GM19397 (cell line): Measurements from ENCODE around the gene HAGH.
"Not testable (repeated sequence)": the region's sequence is repeated elsewhere in the genome, so short reads cannot be mapped to it uniquely, and the experiment has no call there.

Source experiments
- ATAC-seq: cut with Tn5 transposase; IDR thresholded peaks from one replicate; pipeline ENCODE4 v1.9.1; 2021; ENCODE audit warnings: mild to moderate bottlenecking, moderate library complexity; ENCODE audit not compliant: unreplicated experiment

Gene HAGH

DNA sequence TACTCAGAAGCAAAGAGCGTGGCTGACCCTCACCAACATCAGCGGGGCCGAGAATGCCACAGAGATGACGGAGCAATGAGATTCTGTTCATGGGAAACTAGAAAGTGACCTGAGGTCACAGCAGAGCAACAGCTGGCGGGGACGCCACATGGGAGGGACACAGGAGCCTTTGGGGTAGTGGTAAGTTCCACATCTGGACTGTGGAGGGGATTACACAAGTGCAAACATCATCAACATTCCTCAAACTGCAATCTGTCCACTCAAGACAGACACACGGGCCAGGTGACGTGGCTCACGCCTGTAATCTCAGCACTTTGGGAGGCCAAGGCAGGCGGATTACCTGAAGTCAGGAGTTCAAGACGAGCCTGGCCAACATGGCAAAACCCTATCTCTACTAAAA lies 11.2 kb downstream of the HAGH start:
- no peak for ATAC-seq

DNA sequence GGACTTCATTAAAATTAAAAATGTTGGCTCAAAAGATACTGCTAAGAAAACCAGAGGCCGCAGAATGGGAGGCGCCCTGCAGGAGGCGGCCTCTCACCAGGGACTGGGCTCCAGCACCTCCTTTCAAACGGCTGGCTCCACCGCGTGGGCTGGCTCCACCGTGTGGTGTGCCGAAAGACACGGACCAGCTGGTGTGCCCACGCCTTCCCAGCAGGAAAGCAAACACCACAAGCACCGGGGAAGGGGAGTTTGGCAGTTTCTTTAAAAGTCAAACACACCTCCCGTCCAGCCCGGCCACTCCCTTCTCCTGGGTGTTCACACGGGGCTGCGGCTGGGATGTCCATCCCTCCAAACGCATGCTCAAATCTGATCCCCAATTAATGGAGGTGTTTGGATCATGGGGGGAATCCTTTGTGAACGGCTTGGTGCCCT lies 13.9 kb downstream of the HAGH start:
- ATAC-seq = no peak

DNA sequence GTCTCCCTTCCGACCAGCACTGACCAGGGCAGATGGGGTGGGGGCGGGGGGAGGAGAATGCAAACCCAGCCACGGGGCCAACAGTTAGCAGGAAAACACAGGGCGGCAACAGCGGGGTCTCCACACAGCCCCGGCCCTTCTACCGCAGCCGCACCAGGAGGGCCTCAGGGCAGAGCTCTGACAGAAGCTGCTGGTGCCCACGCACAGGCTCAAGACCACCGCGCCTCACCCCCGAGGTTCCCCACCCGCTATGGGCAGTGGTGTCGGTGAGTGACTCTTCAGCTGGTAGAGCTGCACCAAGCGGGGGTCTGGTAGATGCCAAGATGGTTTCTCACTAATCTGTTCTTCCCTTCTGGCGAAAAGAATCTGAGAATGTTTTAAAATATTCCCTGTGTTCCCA lies 16.1 kb downstream of the HAGH start:
- ATAC-seq = no peak

DNA sequence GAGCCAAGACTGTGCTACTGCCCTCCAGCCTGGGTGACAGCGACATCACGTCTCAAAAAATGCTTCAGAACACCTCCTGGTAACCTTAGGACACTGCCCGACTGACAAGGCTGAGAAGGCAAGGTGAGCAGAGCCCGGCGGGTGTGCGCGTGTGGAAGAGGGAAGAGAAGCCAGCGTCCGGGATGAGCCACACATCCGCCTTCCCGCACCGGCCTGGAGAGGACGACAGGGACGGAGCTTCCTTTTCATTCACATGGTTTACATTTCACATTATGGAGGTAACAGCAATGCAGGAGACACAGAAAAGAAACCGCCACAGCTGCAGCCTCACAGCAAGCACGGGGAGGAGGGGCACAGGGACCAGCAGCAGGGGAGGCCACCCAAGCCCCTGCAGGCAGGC lies 16.5 kb downstream of the HAGH start:
- no peak for ATAC-seq

DNA sequence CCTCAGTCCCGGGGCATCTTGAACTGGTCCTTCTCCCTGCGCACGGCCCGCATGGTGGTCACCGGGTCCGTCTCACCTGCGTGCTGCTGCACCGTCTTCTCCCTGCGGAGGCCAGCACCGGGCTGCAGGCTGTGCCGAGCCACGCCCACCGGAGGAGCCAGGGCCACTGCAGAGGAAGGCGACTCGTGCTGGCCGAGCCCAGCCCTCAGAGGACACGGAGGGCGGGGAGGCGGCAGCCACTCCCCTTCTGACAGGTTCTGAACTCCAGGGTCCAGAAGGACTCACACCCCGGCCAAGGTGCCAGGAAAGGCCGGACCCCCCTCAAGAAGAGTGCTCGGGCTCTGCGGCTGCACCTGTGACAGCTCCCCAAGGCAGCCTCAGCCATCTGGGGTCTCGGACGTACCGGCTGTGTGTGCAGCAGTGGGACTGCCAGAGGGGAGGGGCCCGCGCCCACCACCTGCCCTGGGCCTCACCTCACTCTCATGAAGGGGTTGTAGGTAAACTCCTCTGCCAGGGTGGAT lies 17.3 kb downstream of the HAGH start:
- no peak for ATAC-seq

DNA sequence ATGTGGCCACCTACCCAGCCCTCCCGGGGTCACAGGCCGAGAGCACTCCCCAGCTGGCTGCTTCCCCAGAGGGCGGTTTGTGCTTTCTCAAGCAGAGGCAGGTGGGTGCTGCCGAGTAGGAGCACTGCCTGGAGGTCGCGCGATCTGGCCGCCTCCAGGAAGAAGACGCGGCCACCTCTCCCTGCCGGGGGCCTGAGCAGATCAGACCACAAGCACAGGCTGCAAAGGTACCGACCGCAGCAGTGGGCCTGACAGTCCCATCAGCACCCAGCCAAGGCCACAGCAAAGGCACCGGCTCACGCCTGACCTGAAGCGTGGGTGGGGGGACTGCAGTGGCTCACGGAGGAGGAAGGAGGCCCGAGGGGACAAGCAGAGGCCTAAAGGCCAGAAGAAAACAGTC lies 17.9 kb downstream of the HAGH start:
- ATAC-seq = no peak

DNA sequence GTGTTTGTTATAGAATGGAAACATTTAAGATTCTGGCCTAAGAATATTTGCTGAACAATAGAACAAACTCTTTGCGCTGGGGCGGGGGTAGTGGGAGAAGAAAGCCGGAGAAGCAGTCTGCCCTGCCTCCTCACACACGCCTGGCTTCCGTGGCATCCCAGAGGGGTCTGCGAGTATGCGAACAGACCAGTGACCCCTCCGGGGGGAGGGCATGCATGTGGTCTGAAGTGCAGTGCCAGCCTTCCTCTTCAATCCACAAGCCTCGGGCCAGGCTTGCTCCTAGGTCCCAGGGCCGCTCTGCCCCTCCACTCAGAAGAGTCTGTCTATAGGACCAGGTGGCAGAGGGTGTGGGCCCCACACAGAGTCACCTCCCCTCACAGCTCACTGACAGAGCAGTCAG lies 19.0 kb downstream of the HAGH start:
- ATAC-seq = no peak

DNA sequence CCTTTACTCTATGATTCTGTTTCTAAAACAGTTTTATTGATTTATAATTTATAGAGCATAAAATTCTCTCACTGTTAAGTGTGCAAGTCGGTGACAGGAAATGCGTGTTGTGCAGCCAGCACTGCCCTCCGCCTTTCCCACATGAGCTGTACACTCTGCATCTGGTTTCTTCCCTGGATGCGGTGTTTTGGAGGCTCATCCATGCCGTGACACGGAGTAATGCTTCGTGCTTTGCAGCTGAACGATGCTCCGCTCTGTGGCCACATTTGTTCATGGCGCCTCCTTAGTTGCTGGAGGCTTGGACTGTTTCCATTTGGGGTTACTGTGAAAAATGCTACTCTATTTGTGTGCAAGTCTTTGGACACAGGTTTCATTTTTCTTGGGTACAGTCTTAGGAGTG lies 25.9 kb downstream of the HAGH start:
- no peak for ATAC-seq

DNA sequence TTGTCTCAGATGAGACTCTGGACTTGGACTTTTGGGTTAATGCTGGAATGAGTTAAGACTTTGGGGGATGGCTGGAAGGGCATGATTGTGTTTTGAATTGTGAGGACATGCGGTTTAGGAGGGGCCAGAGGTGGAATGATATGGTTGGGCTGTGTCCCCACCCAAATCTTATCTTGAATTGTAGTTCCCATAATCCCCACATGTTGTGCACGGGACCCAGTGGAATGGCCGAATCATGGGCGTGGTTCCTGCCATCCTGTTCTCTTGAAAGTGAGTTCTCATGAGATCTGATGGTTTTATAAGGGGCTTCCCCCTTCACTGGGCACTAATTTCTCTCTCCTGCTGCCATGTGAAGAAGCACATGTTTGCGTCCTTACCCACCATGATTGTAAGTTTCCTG lies 27.4 kb downstream of the HAGH start:
- ATAC-seq = not testable (repeated sequence)

DNA sequence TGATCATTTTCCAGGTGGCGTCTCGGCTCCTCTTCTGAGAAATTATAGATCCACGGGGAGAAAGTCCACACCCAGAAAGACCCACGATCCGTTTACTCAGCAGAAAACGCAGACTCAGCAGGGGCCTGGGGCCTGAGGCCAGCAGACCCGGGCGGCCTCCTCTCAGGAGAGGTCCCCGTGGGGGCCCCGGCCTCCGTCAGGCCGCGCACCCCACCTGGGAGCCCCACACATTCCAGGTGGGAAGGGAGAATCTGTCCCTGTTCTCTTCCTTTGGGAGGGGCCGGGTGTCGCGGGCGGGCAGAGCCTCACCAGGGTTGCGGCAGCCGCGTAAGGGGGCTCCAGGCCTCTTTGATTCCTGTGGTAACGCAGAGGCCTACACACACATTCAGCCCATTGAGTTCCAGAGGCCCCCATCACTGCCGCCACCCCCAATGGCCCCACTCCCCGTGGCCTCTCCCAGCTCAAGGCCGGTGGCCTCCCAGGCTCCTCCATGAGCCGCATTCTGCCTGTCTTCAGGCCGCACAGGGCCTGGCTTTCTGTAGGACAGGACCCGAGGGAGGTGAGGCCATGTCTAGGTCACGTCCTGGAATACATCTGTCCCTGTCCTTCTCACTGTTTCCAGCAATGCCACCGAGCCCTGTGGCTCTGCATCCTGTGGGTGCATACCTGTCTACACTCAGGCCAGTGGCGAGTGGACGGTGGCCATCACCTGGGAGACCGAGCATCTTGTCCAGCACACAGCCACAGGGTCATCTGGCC lies 31.5 kb downstream of the HAGH start:
- ATAC-seq = no peak

DNA sequence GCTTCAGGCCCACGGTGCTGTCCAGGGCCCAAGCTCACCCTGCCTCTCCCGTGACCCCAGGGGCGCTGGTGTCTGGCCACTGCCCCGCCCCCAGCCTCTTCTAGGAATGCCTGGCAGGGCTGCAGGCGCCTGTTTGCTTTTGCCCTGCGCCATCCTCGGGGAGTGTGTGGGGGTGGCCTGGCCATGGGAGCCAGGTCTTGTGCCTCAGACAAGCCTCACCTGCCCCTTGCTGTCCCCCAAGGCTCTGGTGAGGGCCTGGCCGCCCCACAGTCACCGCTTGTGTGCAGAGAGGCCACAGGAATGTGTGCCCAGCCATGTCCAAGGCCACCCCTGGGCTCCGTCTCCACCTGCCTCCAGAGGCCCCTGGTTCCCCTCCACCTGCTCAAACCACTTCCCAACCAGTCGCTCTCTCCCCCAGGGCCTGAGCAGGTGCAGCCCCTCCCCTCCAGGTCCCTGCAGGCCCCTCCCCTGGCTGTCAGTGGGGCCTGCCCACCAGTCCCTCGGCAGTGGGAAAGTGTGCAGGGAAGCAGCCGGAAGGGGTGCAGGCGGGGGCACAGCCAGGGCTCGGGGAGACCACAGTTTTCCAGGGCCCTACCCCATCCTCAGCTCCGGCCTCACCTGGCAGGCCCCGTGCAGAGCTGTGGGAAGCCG lies 32.3 kb downstream of the HAGH start:
- ATAC-seq = no peak

DNA sequence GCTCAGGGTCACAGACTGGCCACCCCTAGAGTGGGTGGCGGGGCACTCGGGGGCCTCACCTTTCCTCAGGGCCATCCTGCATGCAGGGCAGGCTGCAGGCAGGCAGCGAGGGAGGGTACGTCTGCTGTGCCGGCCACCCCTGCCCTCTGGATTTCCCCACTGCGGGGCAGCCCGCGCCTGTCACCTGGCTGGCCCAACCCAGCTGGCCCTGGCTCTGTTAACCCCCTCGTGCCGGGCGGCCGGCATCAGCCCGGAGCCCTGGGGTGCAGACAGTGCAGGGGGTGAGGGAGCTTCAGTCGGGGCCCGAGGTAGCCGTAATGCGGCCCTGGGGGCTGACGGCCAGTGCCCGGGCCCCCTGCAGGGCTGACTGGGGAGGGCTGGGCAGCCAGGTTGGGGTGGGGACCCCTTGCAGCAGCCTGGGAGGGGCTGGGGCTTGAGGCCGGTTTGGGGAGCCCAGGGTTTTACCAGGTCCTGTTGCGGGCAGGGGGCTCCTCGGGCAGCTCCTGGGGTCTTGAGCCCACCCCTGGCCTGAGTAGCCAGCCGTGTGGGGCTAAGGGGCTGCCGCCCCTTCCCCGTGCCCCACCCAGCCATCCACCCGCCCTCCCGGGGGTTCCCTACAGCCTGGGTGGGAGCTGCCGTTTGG lies 32.9 kb downstream of the HAGH start, which contains the start of gene IGFALS:
Gene IGFALS (minus strand): TSS at position 128 of the 643 bp plus-strand sequence. CDS start 53 bp downstream, at position 75.
- no peak for ATAC-seq

DNA sequence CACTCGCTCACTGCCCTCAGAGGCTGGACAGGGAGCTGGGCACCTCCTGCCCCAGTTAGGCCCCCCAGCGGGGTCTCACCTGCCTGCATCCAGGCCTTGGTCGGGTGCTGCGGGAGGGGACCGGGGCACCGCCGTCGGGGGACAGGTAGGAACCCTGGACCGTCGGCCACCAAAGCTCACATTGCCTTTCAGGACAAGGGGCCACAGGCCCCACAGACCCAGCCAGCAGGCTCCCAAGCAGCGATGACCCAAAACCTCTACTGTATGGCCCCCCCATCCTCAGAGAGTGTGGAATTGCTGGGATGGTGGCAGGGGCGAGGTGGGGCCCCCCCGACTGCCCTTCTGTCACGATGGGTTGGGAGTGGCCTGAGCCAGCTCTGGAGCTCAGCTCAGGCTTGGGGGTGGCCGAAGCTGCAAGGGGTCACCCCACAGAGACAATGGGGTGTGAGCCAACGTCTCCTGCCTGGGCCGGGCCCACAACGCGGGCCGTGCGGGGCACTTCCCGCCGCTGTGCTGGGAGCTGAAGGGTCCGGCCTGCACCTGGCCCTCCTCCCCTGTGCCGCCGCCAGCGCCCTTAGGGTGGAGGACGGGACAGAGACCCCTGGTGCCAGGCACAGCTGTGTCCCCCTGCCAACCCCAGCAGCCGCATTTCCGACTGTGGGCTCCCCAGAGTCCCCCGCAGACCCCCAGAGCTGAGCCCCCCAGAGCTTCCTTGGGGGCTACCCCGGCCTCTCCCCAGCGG lies 33.6 kb downstream of the HAGH start:
- ATAC-seq = no peak

DNA sequence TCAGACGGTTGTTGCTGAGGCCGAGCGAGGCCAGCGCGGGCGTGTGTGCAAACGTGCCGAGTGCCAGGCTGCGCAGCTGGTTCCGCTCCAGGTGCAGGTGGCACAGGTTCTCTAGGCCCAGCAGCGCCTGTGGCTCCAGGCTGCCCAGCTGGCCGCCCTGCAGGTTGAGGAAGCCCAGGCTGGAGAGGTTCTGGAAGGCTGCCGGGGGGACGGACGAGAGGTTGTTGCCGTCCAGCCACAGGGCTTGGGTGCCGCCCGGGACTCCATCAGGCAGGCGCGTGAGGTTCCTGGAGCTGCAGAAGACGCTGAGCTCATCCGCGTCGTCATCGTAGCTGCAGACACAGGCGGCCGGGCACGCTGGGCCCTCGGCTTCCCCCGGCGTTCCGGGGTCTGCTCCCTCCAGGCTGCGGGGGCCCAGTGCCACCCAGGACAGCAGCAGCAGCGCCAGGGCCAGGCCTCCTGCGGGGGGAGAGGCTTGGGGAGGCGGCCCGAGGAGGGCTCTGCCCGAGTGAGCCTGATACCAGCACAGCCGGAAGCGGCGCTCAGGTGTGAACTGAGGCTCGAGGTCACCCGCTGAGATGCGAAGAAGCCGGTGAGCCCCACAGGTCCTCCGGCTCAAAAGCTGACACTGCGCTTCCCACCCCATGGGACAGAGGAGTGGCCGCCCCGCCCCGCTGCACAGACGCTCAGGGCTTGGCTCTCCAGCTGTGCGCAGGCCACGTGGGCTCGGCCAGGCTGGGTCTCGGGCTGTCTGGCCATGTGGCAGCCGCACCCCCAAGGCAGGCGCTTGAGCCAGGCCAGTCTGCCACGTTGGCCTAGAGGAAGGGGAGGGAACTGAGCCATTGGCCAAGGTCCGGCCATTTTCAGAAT lies 34.4 kb downstream of the HAGH start:
- ATAC-seq = no peak

DNA sequence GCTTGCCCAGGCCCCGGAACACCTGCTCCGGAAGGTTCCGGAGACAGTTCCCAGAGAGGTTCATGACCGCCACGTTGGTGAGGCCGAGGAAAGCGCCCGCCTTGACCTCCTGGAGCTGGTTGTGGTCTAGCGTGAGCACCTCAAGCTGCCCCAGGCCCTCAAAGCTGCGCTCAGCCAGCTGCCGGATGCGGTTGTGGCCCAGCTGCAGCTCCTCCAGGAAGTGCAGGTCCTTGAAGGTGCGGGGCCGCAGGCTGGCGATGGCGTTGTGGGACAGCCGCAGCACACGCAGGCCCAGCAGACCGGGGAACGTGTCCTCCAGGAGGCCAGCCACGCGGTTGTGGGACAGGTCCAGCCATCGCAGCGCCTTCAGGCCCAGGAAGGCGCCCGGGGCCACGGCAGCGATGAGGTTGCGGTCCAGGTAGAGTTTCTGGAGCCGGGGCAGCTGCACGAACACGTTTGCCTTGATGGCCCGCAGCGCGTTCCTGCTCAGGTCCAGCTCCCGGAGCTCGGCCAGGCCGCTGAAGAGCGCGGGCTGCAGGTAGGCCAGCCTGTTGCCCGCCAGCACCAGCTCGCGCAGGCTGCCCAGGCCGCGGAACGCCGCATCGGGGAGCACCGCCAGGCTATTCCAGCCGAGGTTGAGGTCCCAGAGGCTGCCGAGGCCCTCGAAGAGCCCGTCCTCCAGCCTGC lies 35.2 kb downstream of the HAGH start:
- no peak for ATAC-seq

DNA sequence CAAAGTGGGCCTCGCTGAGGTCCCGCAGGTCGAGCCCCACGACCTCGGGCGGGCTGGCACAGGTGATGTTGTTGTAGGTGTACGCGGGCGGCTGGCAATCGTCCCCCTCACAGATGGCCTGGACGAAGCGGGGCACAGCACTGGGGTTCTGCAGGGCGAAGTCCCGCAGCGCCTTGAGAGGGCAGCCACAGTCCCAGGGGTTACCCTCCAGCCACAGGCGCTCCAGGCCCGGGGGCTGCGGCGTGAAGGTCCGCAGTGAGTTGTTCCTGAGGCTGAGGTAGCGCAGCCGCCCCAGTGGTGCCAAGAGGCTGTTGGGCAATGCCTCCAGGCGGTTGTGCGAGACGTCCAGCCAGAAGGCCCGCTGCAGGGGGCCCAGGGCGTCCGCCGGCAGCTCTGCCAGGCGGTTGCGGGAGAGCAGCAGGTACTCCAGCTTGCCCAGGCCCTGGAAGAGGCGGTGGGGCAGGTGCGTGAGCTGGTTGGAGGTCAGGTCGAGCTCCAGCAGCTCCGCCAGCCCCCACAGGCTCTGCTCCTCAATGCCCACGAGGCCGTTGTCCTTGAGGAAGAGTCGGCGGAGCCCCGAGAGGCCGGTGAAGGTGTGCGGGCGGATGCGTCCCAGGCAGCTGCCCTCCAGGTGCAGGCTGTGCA lies 35.9 kb downstream of the HAGH start:
- no peak for ATAC-seq

DNA sequence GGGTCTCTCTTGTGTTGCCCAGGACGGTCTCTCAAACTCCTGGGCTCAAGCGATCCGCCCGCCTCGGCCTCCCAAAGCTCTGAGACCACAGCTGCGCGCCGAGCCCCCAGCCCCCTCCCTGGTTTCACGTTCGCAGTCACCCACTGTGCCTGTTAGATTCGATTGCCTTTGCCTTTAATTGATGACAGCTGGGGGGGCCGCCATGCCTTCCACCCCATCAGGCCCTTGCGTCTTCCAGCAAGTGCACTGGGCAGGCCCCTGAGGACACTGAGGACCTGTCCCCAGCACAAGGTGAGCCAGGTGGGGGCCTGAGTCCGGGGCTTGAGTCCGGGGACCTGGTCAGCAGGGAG lies 36.4 kb downstream of the HAGH start:
- ATAC-seq = no peak

DNA sequence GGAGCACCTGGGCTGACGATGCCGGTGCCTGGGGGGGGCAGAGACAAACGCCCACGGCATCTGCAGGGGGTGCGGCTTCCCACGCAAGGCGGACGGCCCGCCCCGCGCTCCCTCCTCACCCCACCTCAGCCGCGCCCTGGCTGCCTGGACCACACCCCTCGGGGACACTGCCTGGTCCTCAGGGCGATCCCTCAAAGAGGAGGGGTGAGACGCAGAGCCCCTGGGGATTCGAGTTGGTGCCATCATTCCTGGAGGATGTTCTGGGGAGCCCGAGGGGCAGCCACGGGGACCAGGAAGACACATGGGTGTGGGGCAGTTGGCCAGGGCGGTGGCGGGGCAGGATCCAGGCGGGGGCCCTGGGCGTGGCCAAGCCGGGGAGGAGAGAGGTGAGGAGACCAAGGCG lies 37.0 kb downstream of the HAGH start:
- no peak for ATAC-seq

DNA sequence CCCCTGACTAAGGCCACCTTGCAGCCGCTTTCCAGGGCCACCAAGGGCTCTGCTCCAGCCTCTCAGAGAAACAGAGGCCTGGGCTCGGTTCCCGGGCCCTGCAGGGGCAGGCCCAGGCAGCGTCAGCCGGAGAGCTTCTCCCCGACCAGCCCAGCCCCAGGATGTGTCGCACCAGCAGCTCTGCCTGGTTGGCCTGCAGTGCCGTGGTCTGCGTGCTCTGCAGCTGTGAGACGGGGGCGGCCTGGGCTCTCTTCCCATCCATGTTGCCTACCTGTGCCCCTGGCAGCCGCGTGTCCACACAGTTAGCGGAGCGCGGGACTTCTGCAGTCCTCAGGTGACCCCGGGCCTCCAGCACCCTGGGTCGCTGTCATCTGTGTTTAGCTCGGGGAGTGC lies 37.9 kb downstream of the HAGH start:
- ATAC-seq = no peak
